KG1 (cell line): ENCODE measurements around the gene MSANTD1.
A peak's percentile ranks its signal among the peaks of the same experiment; 100 is the strongest.
"Not testable (repeated sequence)": the region's sequence is repeated elsewhere in the genome, so short reads cannot be mapped to it uniquely, and the experiment has no call there.

Experiments
- DNase-seq: peaks from one replicate; lab custom pipeline; 2025; lab: John Stamatoyannopoulos, UW

MSANTD1 gene

GRCh38 chr4:3290889-3291321 is 41.9 kb downstream of the MSANTD1 start:
- no peak for DNase-seq

- no peak for DNase-seq
Observed at GRCh38 chr4:3291411-3291968, 42.5 kb downstream of the MSANTD1 start.

- DNase-seq, result no peak
Observed at GRCh38 chr4:3291969-3292570, 43.1 kb downstream of the MSANTD1 start.

GRCh38 chr4:3292571-3293400 is 43.8 kb downstream of the MSANTD1 start, which contains the start of gene RGS12:
TSS of gene RGS12 (plus strand) at chr4:3293021. CDS start at chr4:3316171, 23,150 bp downstream.
- DNase-seq, result peak; percentile 58

- DNase-seq, result no peak
Observed at GRCh38 chr4:3293401-3294391, 44.7 kb downstream of the MSANTD1 start.

GRCh38 chr4:3294401-3295241 is 45.7 kb downstream of the MSANTD1 start:
- no peak for DNase-seq

- DNase-seq, result no peak
Observed at GRCh38 chr4:3295837-3296624, 47.1 kb downstream of the MSANTD1 start.

- no peak for DNase-seq
Observed at GRCh38 chr4:3296651-3297050, 47.7 kb downstream of the MSANTD1 start.

- DNase-seq, result no peak
Observed at GRCh38 chr4:3297066-3297859, 48.3 kb downstream of the MSANTD1 start.

GRCh38 chr4:3299122-3299975 is 50.4 kb downstream of the MSANTD1 start:
- DNase-seq, result no peak

GRCh38 chr4:3299976-3300671 is 51.2 kb downstream of the MSANTD1 start:
- no peak for DNase-seq

GRCh38 chr4:3300882-3301281 is 51.9 kb downstream of the MSANTD1 start:
- DNase-seq, result not testable (repeated sequence)

GRCh38 chr4:3301450-3302172 is 52.7 kb downstream of the MSANTD1 start:
- DNase-seq, result no peak

GRCh38 chr4:3302173-3302785 is 53.3 kb downstream of the MSANTD1 start:
- DNase-seq, result no peak

- no peak for DNase-seq
Observed at GRCh38 chr4:3302786-3303564, 54.0 kb downstream of the MSANTD1 start.

- DNase-seq, result no peak
Observed at GRCh38 chr4:3303565-3303824, 54.5 kb downstream of the MSANTD1 start.
